ENCODE measurements around the gene ENTPD2. TPM values are rescaled to one million over a fixed set of nuclear protein-coding genes. Genes with fewer than 3 reads are reported as not detected.

The ENTPD2 gene
- total and polyA plus RNA-seq, 2 donors (not counting 3 experiments of a cell fraction or from before 2014, with no cell fraction given) = not detected

DNA sequence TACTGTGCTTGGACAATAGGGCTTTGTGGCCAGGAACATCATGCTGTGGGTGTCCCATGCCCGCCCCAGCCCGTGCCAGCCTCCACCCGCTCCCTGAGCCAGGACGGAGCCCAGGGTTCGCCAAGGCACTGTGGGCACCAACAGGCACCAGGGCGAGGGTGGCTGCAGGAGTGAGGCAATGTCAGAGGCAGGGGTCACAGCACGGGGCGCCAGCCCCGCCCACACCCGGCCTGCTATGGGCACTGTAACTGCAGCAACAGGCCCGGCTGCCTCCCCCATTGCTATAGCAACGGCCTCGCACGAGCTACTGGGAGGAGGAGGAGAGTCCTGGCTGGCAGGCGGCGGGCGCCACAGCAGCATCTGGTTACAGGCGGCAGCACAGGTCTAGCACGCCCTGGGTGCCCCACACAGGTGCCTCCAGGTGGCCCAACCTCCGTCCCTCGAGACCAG lies 28.3 kb downstream of the ENTPD2 start:
- Histone ChIP-seq H3K27me3 (ENCODE audit: control insufficient read depth in 2 of 2, insufficient read depth in 2 of 2, low read length in 2 of 2) (no peaks in the 10 kb centered on the region), H3K27ac (ENCODE audit: insufficient read depth, low read depth, low read length) (no peak overlapping the region)
- no peak for FAIRE-seq

More for the DNA sequence above, 28.3 kb downstream of the ENTPD2 start:
- no peaks in the 10 kb centered on the region for H4K20me1 ChIP-seq (replicated peaks; ENCODE audit: control insufficient read depth, extremely low read depth, insufficient read depth, low read length)
- dilution Hi-C loops (cut with MboI; ENCODE audit: extremely low pct_ligation_motif_present, low sequenced_read_pairs) = no loop called here
- DNase-seq (ENCODE audit: low read depth, low spot score) = no peak
- intact Hi-C loops (cut with micrococcal nuclease) = no loop called here
- no peak overlapping the region for H3K9ac ChIP-seq (replicated peaks; ENCODE audit: extremely low read depth, insufficient read depth, low read length)
- no TSS peak for BruUV-seq (replicated peaks)
- H2AFZ ChIP-seq (ENCODE audit: low read depth, low read length) = no peak overlapping the region
- H3K79me2 ChIP-seq (ENCODE audit: control insufficient read depth, insufficient read depth, low read length) = no peaks in the 10 kb centered on the region
- POLR2A ChIA-PET = no interaction called here
- no peaks in the 10 kb centered on the region for H3K9me1 ChIP-seq (replicated peaks; ENCODE audit: control insufficient read depth, extremely low read depth, insufficient read depth, low read length)
- H3K4me3 ChIP-seq (replicated peaks in 1 of 3; ENCODE audit: insufficient read depth in 1 of 3, low read depth in 1 of 3, low read length in 3 of 3) = no peak overlapping the region
- H3K4me1 ChIP-seq (ENCODE audit: control insufficient read depth, extremely low read depth, insufficient read depth, low read length) = peaks cover 12% of the 10 kb centered on the region
- CTCF ChIA-PET = interaction anchor here (2.3 kb wide), 1 partner anchor 10 kb away, joined by 17 read pairs; no protein-coding TSS in a partner anchor
- H3K36me3 ChIP-seq (ENCODE audit: control insufficient read depth in 2 of 2, extremely low read depth in 1 of 2, insufficient read depth in 2 of 2, low read length in 2 of 2) = no peaks in the 10 kb centered on the region
- TF ChIP-seq, protein P1, sequence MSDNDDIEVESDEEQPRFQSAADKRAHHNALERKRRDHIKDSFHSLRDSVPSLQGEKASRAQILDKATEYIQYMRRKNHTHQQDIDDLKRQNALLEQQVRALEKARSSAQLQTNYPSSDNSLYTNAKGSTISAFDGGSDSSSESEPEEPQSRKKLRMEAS (IDR thresholded peaks at IDR 0.05; ENCODE audit: insufficient read depth, insufficient read length) = no peak
- no peak for TF ChIP-seq JUN (IDR thresholded peaks at IDR 0.05; ENCODE audit: borderline replicate concordance, insufficient read depth, insufficient read length, low read depth)
- no peak for TF ChIP-seq EZH2 (IDR thresholded peaks at IDR 0.05; ENCODE audit: borderline replicate concordance, low read depth, low read length, severe bottlenecking)
- TF ChIP-seq, protein P2, sequence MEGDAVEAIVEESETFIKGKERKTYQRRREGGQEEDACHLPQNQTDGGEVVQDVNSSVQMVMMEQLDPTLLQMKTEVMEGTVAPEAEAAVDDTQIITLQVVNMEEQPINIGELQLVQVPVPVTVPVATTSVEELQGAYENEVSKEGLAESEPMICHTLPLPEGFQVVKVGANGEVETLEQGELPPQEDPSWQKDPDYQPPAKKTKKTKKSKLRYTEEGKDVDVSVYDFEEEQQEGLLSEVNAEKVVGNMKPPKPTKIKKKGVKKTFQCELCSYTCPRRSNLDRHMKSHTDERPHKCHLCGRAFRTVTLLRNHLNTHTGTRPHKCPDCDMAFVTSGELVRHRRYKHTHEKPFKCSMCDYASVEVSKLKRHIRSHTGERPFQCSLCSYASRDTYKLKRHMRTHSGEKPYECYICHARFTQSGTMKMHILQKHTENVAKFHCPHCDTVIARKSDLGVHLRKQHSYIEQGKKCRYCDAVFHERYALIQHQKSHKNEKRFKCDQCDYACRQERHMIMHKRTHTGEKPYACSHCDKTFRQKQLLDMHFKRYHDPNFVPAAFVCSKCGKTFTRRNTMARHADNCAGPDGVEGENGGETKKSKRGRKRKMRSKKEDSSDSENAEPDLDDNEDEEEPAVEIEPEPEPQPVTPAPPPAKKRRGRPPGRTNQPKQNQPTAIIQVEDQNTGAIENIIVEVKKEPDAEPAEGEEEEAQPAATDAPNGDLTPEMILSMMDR (IDR thresholded peaks at IDR 0.05; ENCODE audit: extremely low read depth in 1 of 2, insufficient read depth in 1 of 2, low read depth in 1 of 2, low read length in 2 of 2) = no peak
- no peak for TF ChIP-seq POLR2AphosphoS5 (IDR thresholded peaks at IDR 0.05; ENCODE audit: insufficient read depth, low read depth, low read length)
- no peak for TF ChIP-seq POLR2A (IDR thresholded peaks at IDR 0.05; ENCODE audit: low read depth, low read length)
- TF ChIP-seq FOS (IDR thresholded peaks at IDR 0.05; ENCODE audit: borderline replicate concordance, insufficient read depth, low read length) = no peak
- no peak for TF ChIP-seq MYC (IDR thresholded peaks at IDR 0.05; ENCODE audit: low read depth, low read length)
- no peaks in the 10 kb centered on the region for H3K9me3 ChIP-seq (replicated peaks; ENCODE audit: control insufficient read depth, insufficient read depth, low read length)
- no peak overlapping the region for H3K4me2 ChIP-seq (ENCODE audit: insufficient read depth, low read length)
